Psoas muscle (tissue), 8 donors: ENCODE measurements around the gene KAT2A. TPM values are rescaled to one million over a fixed set of nuclear protein-coding genes. Genes with fewer than 3 reads are reported as not detected.

ENCODE experiments used
- ATAC-seq, 4 donors: fragments of 200-7000 bp; cut with Tn5 transposase; one replicate each; pipeline ENCODE4 v1.9.1; 2020; ENCODE audit warnings: moderate library complexity in 3 of 4, mild to moderate bottlenecking in 2 of 4
- DNase-seq, 2 donors: peaks; one replicate each; pipeline ENCODE4 v3.0.0-alpha.2; 2020
- H3K27ac ChIP-seq: fragments of 200-600 bp; one replicate; pipeline ENCODE4 v1.8.0; 2022
- H3K27me3 ChIP-seq, 3 donors: fragments of 200-600 bp in 1 of 3; one replicate each; pipeline versions ENCODE4 v1.6.1 to v1.8.0; 2013 to 2022; ENCODE audit warnings: low read length in 2 of 3, mild to moderate bottlenecking in 2 of 3, moderate library complexity in 1 of 3; ENCODE audit not compliant: insufficient read depth in 3 of 3
- H3K36me3 ChIP-seq, 2 donors: fragments of 200-600 bp in 1 of 2; one replicate each; pipeline versions ENCODE4 v1.6.1 to v1.8.0; 2013 to 2022; ENCODE audit warnings: low read depth in 1 of 2, mild to moderate bottlenecking in 1 of 2, moderate library complexity in 1 of 2; ENCODE audit not compliant: insufficient read depth in 1 of 2
- H3K4me1 ChIP-seq: fragments of 200-600 bp; one replicate; pipeline ENCODE4 v1.8.0; 2022
- H3K4me3 ChIP-seq: fragments of 200-600 bp; one replicate; pipeline ENCODE4 v1.8.0; 2022; ENCODE audit warnings: mild to moderate bottlenecking
- H3K9me3 ChIP-seq: fragments of 200-600 bp; one replicate; pipeline ENCODE4 v1.8.0; 2022
- WGBS, 3 donors: extraction: QIAGEN DNeasy Blood & Tissue Kit; methylation state at CpG; one replicate each; pipeline versions ENCODE4 v1.1.6 to v1.1.7; 2013; 5-methylcytosine and 5-hydroxymethylcytosine counted together
- intact Hi-C, 2 donors: fragments of 100-400 bp; cut with DNase I; formaldehyde crosslinking; loops; one replicate each; pipeline versions ENCODE4 v1.11.0 to v1.14.2; 2022
- polyA plus RNA-seq, 3 donors: library from polyadenylated mRNA; stranded (reverse); fragments of 200-250 nt; gene quantifications; one replicate each; pipeline ENCODE4 v1.2.3, GENCODE V29; 2013
- total RNA-seq, 4 donors: library from RNA; stranded (reverse); fragmentation: NEBNext Ultra II Directional in 2 of 4; extraction: Animal tissue kit (Norgen Biotek cat#: 25700) in 2 of 4; gene quantifications; one replicate each; pipeline versions ENCODE4 v1.2.1 to v1.2.4, GENCODE V29; 2021 to 2023
- TF ChIP-seq, protein P1 (sequence below): fragments of 200-600 bp; IDR thresholded peaks from one replicate; pipeline ENCODE4 v1.8.0; 2022; ENCODE audit warnings: antibody characterized with exemption
- donor health status: healthy with polysubstance abuse.
- donor health status: DM: no; HTN: no; CAD: no; lungs with moderate emphysema.
- donor health status: Bipolar disorder and iron deficiency.
- donor health status: healthy.
- donor health status: DM: yes; HTN: yes; CAD: no.
- donor health status: DM: no; HTN: no; CAD: no.
- donor health status: DM: no; HTN: no; CAD: no.
- donor health status: DM: yes; HTN: yes; CAD: no.

The KAT2A gene
- total and polyA plus RNA-seq, 7 donors: 12.3 to 35.3 (median 20.9) TPM

GRCh38 chr17:42077755-42078154 is 43.4 kb downstream of the KAT2A start:
- WGBS, 3 donors: 23 to 46% (median 41%) methylated on average over 5 of the region's 5 CpGs
- Histone ChIP-seq H3K4me3 (no peak overlapping the region), H3K4me1 (peaks cover 19% of the 10 kb centered on the region), H3K36me3 (no peaks in the 10 kb centered on the region), H3K27ac (peak overlapping the region; percentile 76), H3K27me3 (no peaks in the 10 kb centered on the region), H3K9me3 (no peaks in the 10 kb centered on the region)
- intact Hi-C loops: no loop called here
- TF ChIP-seq, protein P1, sequence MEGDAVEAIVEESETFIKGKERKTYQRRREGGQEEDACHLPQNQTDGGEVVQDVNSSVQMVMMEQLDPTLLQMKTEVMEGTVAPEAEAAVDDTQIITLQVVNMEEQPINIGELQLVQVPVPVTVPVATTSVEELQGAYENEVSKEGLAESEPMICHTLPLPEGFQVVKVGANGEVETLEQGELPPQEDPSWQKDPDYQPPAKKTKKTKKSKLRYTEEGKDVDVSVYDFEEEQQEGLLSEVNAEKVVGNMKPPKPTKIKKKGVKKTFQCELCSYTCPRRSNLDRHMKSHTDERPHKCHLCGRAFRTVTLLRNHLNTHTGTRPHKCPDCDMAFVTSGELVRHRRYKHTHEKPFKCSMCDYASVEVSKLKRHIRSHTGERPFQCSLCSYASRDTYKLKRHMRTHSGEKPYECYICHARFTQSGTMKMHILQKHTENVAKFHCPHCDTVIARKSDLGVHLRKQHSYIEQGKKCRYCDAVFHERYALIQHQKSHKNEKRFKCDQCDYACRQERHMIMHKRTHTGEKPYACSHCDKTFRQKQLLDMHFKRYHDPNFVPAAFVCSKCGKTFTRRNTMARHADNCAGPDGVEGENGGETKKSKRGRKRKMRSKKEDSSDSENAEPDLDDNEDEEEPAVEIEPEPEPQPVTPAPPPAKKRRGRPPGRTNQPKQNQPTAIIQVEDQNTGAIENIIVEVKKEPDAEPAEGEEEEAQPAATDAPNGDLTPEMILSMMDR: no peak
- ATAC-seq (peak; percentile 43 to 76 (median 57)), DNase-seq (peak in 1 of 2 donors; percentile 72)

- no peaks in the 10 kb centered on the region for H3K36me3 ChIP-seq
- H3K27ac ChIP-seq: peak overlapping the region; percentile 76
- peak overlapping the region; percentile 18 for H3K4me3 ChIP-seq
- intact Hi-C loops: no loop called here
- H3K9me3 ChIP-seq: no peaks in the 10 kb centered on the region
- H3K27me3 ChIP-seq: no peaks in the 10 kb centered on the region
- TF ChIP-seq, protein P1: no peak
- peak; percentile 87 to 93 (median 92) for ATAC-seq
- peaks cover 19% of the 10 kb centered on the region for H3K4me1 ChIP-seq
- DNase-seq: no peak
- WGBS, 3 donors: 47 to 69% (median 53%) methylated on average over 4 of the region's 4 CpGs
Observed at GRCh38 chr17:42076797-42077559, 44.2 kb downstream of the KAT2A start.

DNA sequence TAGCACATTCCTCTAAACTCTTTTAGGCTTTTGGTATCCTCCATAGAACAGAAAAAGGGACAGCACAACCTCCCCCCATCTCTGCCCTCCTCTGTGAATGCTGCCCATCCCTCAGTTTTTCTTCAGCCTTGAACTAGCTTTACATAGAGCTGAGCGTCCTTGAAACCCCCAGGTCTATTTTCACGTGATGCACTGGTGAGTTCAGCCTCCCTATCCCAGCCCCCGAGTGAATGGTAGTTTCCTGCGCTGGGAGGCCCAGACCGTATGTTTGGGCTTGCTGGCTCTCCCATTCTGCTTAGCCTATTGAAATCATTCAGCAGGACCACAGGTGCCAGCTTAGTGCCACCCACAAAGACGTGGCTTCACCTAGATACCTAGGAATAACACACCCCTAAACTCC is 45.4 kb downstream of the KAT2A start:
- intact Hi-C loops: no loop called here
- no peak for DNase-seq
- Histone ChIP-seq H3K36me3 (no peaks in the 10 kb centered on the region), H3K27ac (peak overlapping the region; percentile 76), H3K9me3 (no peaks in the 10 kb centered on the region), H3K4me1 (peaks cover 19% of the 10 kb centered on the region), H3K4me3 (no peak overlapping the region), H3K27me3 (no peaks in the 10 kb centered on the region)
- TF ChIP-seq, protein P1: no peak
- no peak for ATAC-seq
- WGBS, 3 donors: 65 to 75% (median 68%) methylated on average over 6 of the region's 6 CpGs

DNA sequence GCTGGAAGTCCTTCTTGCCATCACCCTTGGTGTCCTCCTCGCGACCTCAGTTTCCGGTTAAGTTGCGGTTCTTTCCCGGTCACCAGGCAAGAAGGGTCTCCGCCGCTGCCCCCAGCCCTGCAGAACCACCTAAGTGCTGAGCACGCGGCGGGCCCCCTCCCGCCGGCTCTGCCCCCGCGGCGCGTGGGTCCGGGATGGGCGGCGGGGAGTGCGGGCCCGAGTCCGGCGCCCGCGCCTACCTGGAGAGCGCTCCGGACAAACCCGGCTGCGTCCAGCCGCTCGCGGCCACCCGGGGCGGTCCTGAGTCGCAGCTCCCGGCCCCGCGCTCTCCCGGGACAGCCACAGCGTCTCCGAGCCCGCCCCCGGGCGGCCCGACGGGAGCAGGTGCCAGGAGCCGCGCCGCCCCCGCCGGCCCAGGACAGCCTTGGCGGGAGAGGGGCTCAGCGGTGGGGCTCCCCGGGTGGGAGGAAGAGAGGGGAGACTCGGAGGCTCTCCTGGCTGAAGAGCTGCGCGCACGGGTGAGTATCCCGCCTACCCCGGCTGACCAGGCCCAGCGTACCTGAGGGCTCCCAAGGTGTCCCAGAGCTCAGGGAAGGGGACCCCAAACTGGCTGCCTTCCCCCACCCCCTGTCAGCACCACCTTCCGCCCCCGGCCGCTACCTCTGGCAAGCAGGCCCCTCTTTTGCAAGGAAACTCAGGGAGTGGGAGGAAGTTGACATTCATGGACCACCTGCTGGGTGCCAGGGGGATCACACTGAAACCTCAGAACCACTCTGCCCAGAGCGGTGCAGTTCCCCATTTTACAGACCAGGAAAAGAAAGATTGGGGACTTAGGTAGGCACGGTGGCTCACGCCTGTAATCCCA is 48.6 kb downstream of the KAT2A start:
- peaks cover 11% of the 10 kb centered on the region for H3K4me1 ChIP-seq
- 12 to 18% (median 14%) methylated on average over 37 to 67 of the region's 67 CpGs for WGBS, 3 donors
- H3K4me3 ChIP-seq: peak overlapping the region; percentile 64
- H3K9me3 ChIP-seq: no peaks in the 10 kb centered on the region
- H3K27me3 ChIP-seq: no peaks in the 10 kb centered on the region
- no peaks in the 10 kb centered on the region for H3K36me3 ChIP-seq
- peak; percentile 35 to 60 (median 48) for ATAC-seq
- H3K27ac ChIP-seq: peak overlapping the region; percentile 21
- intact Hi-C loops: no loop called here
- peak; percentile 44 to 63 for DNase-seq
- TF ChIP-seq, protein P1: peak; percentile 27
